Neutrophil (primary cell): Measurements from ENCODE around the gene AGAP1.

Source experiments
- H3K27ac ChIP-seq: fragments of 200-600 bp; sonication (generic); 2 replicates; pipeline ENCODE4 v1.5.1; 2016; ENCODE audit warnings: mild to moderate bottlenecking, moderate library complexity
- H3K27me3 ChIP-seq: fragments of 200-600 bp; sonication (generic); 2 replicates; pipeline ENCODE4 v1.6.0; 2016; ENCODE audit warnings: mild to moderate bottlenecking
- H3K36me3 ChIP-seq: fragments of 200-600 bp; sonication (generic); 2 replicates; pipeline ENCODE4 v1.5.1; 2017
- H3K4me1 ChIP-seq, 2 experiments: fragments of 200-600 bp in 1 of 2; sonication (generic) in 1 of 2; 1 replicate in 1 of 2; 2 replicates in 1 of 2; pipeline versions ENCODE4 v1.5.1 to v1.6.1; 2013 to 2016; ENCODE audit warnings: low read depth in 1 of 2, low read length in 1 of 2, mild to moderate bottlenecking in 1 of 2, moderate library complexity in 1 of 2; ENCODE audit not compliant: control insufficient read depth in 1 of 2, insufficient read depth in 1 of 2
- H3K4me3 ChIP-seq, 2 experiments: fragments of 200-600 bp in 1 of 2; sonication (generic) in 1 of 2; 1 replicate in 1 of 2; 2 replicates in 1 of 2; pipeline ENCODE4 v1.5.1; 2013 to 2016; ENCODE audit warnings: low read depth in 1 of 2, low read length in 1 of 2, mild to moderate bottlenecking in 1 of 2, moderate library complexity in 1 of 2
- H3K9me3 ChIP-seq: fragments of 200-600 bp; sonication (generic); 2 replicates; pipeline ENCODE4 v1.5.1; 2016
- TF ChIP-seq, protein P1 (sequence below): fragments of 200-600 bp; sonication (generic); IDR thresholded peaks from 2 replicates; pipeline ENCODE4 v1.5.1; 2016; ENCODE audit warnings: antibody characterized with exemption

The AGAP1 gene

DNA sequence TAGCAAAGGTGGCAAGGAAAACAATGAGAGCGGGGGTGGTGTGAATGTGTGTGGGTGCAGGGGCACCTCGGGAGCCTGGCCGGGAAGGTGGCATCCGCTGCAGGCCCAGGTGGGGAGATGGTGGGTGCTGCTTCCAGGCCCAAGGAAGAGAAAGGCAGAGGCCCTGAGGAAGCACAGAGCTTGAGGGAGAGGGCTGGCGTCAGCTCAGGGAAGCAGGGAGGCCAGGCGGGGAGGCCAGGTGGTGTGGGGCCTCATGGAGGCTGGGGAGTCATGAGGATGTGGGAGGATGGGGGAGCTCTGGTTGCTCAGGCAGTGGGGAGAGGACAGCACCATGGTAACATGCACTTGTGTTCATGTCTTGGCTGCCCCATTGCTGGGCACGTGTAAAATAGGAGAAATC, 43.3 kb downstream of the AGAP1 start:
- Histone ChIP-seq H3K4me3 (no peak overlapping the region), H3K4me1 (no peaks in the 10 kb centered on the region), H3K27ac (no peak overlapping the region), H3K36me3 (no peaks in the 10 kb centered on the region), H3K27me3 (no peaks in the 10 kb centered on the region), H3K9me3 (no peaks in the 10 kb centered on the region)
- TF ChIP-seq, protein P1, sequence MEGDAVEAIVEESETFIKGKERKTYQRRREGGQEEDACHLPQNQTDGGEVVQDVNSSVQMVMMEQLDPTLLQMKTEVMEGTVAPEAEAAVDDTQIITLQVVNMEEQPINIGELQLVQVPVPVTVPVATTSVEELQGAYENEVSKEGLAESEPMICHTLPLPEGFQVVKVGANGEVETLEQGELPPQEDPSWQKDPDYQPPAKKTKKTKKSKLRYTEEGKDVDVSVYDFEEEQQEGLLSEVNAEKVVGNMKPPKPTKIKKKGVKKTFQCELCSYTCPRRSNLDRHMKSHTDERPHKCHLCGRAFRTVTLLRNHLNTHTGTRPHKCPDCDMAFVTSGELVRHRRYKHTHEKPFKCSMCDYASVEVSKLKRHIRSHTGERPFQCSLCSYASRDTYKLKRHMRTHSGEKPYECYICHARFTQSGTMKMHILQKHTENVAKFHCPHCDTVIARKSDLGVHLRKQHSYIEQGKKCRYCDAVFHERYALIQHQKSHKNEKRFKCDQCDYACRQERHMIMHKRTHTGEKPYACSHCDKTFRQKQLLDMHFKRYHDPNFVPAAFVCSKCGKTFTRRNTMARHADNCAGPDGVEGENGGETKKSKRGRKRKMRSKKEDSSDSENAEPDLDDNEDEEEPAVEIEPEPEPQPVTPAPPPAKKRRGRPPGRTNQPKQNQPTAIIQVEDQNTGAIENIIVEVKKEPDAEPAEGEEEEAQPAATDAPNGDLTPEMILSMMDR = no peak

DNA sequence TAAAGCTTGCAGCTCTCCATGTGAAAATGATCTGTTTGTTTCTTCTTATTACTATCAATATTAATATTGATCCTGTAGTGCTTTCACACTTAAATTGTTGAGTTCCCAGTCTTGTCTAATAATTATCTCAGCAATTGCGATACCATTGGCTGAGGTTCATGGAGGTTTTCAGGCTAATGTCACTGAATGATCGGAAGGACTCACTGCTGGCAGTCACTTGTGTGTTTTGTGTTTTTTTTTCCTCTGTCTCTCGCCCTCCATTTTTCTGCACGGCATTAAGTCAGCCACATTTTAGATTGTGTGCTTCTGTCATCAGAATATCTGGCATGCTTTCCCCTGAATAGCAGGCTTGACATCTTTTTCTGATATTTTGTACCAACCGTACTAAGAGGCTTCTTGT, 43.7 kb downstream of the AGAP1 start:
- no peaks in the 10 kb centered on the region for H3K36me3 ChIP-seq
- no peak overlapping the region for H3K4me3 ChIP-seq
- no peaks in the 10 kb centered on the region for H3K27me3 ChIP-seq
- H3K27ac ChIP-seq = no peak overlapping the region
- H3K4me1 ChIP-seq = no peaks in the 10 kb centered on the region
- H3K9me3 ChIP-seq = no peaks in the 10 kb centered on the region
- TF ChIP-seq, protein P1 = no peak

DNA sequence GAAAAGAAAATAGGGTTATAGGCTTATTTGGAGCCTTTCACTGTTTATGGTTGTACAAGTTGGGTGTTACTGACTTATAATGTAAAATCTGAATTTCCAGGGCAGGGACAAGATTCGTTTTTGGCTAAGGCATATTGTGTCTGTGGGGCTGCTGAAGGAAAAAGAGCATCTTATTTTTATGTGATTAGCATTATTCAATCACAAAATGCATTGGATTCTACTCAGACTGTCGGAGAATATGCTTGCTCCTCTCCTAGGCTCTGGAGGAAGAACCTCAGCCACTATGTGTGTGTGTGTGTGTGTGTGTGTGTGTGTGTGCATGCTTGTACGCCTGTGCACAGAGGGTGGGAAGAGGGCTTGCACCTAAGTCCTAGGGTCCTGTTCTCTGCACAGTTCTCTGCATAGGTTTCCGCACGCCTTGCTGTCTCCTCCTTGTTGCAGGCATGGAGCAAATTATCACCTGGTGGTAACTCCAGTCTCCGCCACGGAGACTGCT, 44.3 kb downstream of the AGAP1 start:
- Histone ChIP-seq H3K4me1 (no peaks in the 10 kb centered on the region), H3K9me3 (no peaks in the 10 kb centered on the region), H3K27me3 (no peaks in the 10 kb centered on the region), H3K36me3 (no peaks in the 10 kb centered on the region), H3K27ac (no peak overlapping the region), H3K4me3 (no peak overlapping the region)
- TF ChIP-seq, protein P1 = no peak

DNA sequence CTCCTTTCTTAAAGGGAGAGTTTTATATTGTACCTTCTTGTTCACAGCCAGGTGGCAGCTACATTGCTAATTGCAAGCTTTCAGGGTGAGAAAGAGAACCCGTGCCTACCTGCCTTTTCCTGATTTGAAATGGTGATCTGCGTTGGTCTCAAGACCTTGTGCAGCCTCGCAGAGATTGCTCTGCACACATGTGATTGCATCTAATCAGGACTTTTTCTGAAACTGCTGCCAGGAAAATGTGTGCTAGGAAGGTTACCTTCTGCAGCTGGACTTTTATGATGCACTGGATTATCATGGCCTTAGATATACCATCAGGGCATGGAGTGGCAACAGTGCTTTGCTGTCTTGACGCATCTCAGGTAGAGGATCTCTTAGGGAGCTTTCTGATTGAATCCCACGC, 45.1 kb downstream of the AGAP1 start:
- TF ChIP-seq, protein P1 = no peak
- Histone ChIP-seq H3K36me3 (no peaks in the 10 kb centered on the region), H3K9me3 (no peaks in the 10 kb centered on the region), H3K27me3 (no peaks in the 10 kb centered on the region), H3K4me1 (no peaks in the 10 kb centered on the region), H3K4me3 (no peak overlapping the region), H3K27ac (no peak overlapping the region)

DNA sequence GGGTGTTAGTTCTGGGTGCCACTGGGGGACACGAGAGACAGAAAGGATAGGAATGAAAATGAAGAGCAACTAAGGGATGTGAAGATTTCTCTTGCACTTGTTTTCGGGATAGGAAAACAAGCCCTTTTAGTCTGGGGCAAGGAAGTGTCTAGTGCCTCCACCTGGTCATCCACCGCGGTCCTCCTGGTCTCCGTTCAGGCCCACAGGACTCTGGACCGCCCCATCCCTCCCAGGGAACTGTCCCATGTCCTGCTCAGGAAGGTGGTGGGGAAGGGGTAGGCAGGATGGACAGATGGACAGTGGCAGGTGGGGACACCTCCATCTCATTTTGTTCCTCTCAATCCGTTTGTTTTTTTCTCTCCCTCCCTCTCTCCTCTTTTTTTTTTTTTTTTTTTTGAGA, 45.9 kb downstream of the AGAP1 start:
- Histone ChIP-seq H3K4me1 (no peaks in the 10 kb centered on the region), H3K36me3 (no peaks in the 10 kb centered on the region), H3K27me3 (no peaks in the 10 kb centered on the region), H3K27ac (no peak overlapping the region), H3K9me3 (no peaks in the 10 kb centered on the region), H3K4me3 (no peak overlapping the region)
- TF ChIP-seq, protein P1 = no peak

DNA sequence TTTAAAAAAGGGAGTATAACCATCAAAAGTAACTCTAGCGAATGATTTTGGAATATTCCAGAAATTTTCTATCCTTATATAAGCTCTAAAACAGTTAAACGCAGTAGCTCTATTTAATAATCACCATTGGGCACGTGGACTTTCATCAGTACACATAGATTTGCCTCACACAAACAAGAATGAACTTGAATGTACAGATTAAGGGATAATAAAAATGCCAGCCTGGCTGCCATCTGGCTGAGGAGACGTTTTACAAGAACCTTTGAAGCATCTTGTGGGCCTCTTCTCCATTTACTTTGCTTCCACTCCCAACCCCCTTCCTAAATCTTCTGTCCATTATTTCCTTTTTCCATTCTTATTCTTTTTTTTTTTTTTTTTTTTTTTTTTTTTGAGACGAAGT, 47.2 kb downstream of the AGAP1 start:
- no peak overlapping the region for H3K4me3 ChIP-seq
- no peaks in the 10 kb centered on the region for H3K9me3 ChIP-seq
- no peak overlapping the region for H3K27ac ChIP-seq
- H3K36me3 ChIP-seq = no peaks in the 10 kb centered on the region
- no peaks in the 10 kb centered on the region for H3K4me1 ChIP-seq
- TF ChIP-seq, protein P1 = no peak
- H3K27me3 ChIP-seq = no peaks in the 10 kb centered on the region
